Stimulated activated CD8-positive, alpha-beta memory T cell treated with anti-CD3 and anti-CD28 coated beads, Interleukin-7, amount 100 ng/mL, for 1 hour (primary cell): ENCODE measurements around the gene ZIM2.

ENCODE experiments used
- DNase-seq, 2 donors: peaks; one replicate each; pipeline ENCODE4 v3.0.0-alpha.2; 2020; ENCODE audit warnings: low read depth in 2 of 2

ZIM2 gene

DNA sequence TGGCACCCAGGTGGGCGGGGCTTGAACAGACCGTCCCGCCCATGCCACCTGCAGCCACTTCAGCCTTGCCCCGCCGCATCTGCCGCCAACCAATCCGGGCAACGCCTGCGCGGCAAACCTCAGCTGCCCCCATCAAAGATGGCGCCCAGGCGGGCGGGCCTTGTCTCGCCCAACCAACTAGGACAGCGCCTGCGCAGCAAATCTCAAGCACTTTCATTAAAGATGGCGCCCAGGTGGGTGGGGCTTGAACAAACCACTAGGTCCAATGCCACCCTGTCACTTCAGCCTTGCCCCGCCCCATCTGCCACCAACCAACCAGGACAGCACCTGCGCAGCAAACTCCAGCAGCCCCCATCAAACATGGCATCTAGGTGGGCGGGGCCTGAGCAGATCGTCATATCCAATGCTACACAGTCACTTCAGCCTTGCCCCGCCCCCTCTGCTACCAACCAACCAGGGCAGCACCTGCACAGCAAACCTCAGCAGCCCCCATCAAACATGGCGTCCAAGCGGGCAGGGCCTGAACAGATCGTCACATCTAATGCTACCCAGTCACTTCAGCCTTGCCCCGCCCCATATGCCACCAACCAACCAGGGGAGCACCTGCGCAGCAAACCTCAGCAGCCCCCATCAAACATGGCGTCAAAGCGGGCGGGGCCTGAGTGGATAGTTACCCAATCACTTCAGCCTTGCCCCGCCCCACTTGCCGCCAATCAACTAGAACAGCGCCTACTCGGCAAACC lies 1.4 kb downstream of the ZIM2 start:
- no peak for DNase-seq

- no peak for DNase-seq
Observed at GRCh38 chr19:56838024-56838908, 2.3 kb downstream of the ZIM2 start.

DNA sequence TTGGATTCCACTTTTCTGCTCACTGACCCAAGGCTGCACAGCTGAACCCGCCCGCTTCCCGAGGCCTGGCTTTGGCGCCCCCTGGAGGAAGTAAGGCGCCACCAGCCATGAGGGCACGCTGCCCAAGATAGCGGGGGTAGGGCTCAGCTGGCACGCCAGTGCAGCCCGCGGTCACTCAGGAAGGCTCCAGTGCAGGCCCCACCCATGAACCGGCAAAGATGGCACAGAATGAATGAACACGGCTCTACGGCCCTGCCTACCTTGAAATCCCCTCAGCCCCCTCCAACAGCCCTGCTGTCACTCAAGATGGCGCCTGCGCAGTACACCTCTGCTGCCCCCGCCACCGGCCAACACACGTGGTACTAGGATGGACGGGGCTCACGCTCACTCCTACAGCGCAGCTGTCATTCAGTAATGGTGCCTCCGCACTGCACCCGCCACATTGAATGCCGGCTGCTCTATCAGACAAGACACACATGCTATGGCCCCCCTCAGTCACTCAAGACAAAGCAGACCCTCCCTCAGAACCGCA lies 3.0 kb downstream of the ZIM2 start:
- DNase-seq: no peak

DNA sequence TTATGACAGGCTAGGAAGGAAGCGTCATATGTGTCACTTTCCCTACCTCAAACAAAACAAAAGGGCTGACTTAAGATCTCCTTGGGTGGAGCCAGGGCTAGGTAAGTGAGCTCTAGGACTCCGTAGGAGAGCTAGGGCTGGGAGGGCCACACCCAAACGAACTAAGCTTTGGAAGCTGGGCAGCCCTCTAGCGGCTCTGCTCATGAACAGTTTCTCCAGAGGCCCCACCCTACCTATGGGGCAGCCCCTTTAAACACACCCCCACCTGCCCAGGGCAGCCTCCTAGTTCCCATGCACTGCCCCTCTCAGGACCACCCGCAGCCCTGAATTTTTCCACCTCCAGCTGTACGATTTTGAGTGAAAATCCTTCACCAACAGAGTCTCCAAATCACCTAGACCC lies 3.5 kb downstream of the ZIM2 start:
- DNase-seq: no peak

DNA sequence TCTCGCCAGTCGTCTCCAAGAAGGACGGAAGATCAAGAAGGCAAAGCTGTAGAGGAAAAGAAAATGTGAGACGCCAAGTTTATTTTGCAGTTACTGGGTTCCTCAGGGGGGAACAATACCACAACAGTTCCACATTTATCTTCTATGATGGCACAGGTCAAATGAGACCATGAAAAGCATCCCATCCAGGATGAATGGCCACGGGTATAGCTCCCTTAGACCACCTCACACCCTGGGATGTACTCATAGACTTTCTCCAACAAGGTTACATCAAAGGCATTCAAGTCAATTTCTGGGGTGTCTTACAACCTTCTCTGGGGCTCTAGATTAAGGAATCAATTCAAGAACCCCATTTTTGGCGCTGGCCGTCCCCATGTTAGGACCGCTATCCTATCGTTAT lies 4.5 kb downstream of the ZIM2 start:
- no peak for DNase-seq

DNA sequence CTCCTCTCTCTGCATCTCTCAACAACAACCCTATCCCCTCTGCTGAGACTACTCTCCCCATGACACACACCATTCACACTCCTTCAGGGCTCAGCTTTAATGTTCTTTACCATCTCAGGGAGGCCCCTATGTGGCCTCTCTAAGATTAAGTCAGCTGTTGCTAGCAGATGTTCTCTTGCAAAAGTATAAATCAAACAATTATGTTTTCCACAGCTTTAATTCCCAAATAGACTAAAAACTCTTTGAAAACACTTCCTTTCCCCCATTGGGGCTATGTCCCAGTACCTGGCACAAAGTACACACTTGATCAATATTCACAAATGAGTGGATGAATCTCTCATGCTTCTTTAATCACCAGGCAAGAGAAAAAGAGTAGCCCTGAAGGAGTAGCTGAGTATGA lies 5.1 kb downstream of the ZIM2 start:
- no peak for DNase-seq

DNA sequence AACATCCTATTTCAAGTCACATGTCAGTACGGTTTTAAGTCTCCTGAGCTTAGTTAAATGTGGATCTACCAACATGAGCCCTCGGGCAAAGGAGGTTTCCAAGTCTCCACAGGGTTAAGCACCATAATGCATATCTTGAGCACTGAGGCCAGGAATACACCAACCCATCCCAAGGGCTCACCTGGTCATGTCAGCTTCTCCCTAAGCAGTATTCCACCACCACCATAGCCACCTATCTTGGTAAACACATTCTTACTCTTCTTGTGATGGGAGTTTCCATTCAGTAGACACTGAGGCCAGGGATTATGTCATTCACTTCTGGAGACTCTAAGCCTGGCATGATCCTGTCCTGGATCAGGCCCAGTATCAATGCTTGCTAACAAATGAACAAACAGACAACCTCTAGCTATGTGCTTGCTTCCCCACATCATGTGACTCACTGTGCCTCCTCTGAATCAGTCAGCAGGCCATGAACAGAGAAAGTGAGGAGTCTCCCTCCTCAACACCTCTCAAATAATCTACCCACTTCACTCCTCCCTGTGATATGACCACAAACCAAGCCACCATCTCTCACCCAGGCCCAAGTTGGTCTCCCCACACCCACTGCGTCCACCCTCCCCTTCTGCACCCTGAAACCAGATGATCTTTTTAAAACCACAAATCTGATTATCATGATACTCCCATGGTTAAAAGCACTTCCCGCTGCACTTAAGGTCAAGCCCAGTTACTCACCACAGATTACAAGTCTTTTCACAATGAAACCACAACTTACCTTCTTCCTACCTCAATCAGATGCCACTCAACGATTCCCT lies 5.8 kb downstream of the ZIM2 start:
- no peak for DNase-seq

DNA sequence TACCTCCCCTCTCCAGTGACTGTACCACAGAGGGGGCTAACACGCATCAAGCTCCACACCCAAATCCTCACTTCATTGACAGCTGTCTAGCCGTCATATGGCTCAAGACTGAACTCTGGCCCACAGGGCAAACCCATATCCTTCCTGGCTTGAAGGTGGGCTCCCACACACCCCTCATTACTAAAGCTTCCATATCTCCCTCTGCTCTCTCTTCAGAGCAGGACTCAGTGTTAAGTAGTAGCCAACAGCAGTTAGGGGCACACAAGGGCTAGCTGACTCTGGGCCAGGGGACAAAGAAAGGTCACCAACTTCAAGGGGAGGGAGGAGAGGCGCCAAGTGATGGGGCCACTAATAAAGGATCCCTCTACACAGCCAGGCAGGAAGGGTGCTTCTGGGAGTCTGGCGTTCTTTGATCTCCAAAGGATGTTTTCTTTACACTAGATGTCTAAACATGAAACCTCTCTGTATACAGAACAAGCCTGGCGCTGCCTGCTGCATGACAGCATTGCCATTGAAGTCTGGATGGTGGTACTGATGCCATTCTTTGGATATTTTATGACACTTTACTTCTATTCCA lies 8.1 kb downstream of the ZIM2 start:
- no peak for DNase-seq

- no peak for DNase-seq
Observed at GRCh38 chr19:56831255-56831654, 9.3 kb downstream of the ZIM2 start.

- DNase-seq: no peak
Observed at GRCh38 chr19:56829596-56829995, 10.9 kb downstream of the ZIM2 start.

- no peak for DNase-seq
Observed at GRCh38 chr19:56827708-56828107, 12.8 kb downstream of the ZIM2 start.

GRCh38 chr19:56823956-56824355 lies 16.6 kb downstream of the ZIM2 start:
- no peak for DNase-seq

DNA sequence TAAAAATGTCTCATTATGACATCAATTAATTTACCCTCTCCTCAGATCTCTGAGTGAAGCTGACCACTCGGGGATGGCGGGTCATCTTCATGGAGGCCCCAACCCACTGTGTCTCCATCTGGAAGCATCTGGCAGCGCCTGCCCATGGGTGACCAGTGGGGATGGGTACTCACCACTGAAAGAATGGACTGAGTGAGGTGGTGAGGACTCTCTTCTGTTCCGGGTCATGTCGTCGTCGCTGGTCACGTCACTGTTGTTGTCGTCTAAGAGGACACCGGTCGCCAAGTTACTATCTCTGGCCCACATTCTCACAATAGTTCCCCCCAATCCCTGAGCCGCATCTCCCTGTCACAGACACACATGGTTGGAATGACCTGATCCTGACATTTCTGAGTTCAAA lies 17.1 kb downstream of the ZIM2 start:
- no peak for DNase-seq

- DNase-seq: no peak
Observed at GRCh38 chr19:56822755-56823154, 17.8 kb downstream of the ZIM2 start.

DNA sequence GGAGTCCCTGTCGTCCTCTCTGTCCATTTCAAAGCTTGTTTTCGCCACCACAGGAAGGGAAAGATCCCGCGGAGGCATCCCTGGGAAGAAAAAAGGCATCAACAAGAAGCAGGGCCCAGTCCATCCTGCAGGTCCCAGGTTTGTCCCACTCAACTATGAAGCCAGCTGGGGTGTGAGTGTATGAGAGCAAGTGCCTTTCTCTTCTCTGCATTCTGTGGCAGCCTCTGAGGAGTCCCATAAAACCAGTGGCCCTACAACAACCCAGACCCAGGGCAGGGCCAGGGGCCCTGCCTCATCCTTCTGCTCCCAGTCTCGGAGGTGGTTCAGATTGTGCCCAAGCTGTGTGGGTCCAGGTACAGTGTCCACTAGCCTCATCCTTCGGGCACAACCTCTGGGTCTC lies 18.9 kb downstream of the ZIM2 start:
- DNase-seq: no peak

DNA sequence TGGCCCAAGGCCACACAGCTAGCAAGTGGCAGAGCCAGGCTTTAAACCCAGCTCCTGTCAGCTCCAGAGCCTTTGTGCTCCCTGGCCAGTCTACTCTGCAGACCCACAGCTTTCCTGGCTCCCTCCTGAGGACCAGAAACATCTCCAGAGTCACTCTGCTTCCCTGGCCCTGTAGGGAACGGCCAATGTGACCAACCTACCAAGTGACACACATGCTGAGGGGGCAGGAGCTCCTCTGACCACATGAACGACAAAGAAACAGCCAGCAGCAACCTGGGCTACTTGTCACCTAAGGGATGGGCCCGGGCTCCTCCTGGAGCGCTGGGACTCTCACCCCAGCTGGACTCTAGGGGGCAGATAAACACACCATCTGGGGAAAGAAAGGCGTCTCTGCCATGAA lies 19.3 kb downstream of the ZIM2 start:
- no peak for DNase-seq

- DNase-seq: no peak
Observed at GRCh38 chr19:56819166-56819565, 21.4 kb downstream of the ZIM2 start.

DNA sequence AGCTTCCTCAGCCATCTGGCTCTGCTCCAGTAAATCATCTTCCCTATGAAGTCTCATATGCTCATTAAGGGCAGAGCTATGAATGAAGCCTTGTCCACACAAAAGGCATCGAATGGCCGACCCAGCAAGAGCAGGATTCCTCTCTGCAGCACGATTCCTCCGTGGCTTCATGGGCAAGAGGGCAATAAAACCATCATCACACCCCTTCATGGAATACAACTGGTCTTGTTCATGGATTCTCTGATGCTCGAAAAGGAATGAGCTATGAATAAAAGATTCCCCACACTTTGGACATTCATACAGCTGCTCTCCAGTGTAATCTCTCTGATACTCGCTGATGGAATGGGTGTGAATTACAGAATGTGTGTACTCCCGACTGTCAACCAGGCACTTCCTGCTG lies 25.9 kb downstream of the ZIM2 start:
- DNase-seq: no peak

GRCh38 chr19:56813531-56813930 lies 27.0 kb downstream of the ZIM2 start:
- no peak for DNase-seq

DNA sequence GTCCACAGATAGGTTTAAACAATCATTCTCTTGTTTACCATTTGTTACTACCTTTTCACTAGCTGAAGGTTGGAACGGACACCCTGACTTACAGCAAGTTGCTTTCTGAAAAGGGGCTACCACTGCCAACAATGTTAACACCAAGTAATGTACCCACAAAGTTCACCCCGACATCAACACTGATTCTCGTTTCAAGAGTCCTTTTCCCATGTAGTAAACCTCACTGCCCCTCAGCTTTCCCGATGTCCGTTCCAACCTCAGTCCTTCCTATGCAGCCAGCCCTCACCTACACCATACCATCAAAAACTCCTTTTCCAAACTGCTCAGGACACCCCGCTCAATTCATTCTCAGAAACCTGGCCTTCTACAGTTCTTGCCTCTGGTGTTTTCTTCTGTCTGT lies 29.0 kb downstream of the ZIM2 start:
- no peak for DNase-seq

GRCh38 chr19:56810260-56810659 lies 30.3 kb downstream of the ZIM2 start:
- DNase-seq: no peak
